Measurements from ENCODE around the gene MAPKAPK3. TPM values are rescaled to one million over a fixed set of nuclear protein-coding genes. Genes with fewer than 3 reads are reported as not detected.

Gene MAPKAPK3
- polyA plus RNA-seq, 1 donor: 29.5 TPM

DNA sequence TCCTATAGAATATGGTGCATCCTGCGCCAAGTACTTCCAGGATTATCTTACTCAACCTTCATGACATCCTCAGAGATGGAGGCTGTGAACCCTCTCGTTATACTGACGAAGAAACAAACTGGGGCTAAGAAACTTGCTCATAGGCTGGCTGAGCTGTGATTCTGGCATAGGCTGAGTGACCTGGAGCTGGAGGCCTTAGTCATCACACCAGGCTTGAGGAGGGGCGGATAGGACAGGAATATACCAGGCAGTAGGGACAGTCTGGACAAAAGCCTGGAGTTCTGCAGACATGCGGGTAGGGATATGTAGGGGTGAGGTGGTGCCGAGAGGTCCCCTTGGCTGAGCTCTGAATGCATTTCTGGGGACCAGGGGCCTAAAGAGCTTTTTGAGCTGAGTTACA lies 29.6 kb upstream of the MAPKAPK3 start:
- no peak for DNase-seq (ENCODE audit: low read depth)

DNA sequence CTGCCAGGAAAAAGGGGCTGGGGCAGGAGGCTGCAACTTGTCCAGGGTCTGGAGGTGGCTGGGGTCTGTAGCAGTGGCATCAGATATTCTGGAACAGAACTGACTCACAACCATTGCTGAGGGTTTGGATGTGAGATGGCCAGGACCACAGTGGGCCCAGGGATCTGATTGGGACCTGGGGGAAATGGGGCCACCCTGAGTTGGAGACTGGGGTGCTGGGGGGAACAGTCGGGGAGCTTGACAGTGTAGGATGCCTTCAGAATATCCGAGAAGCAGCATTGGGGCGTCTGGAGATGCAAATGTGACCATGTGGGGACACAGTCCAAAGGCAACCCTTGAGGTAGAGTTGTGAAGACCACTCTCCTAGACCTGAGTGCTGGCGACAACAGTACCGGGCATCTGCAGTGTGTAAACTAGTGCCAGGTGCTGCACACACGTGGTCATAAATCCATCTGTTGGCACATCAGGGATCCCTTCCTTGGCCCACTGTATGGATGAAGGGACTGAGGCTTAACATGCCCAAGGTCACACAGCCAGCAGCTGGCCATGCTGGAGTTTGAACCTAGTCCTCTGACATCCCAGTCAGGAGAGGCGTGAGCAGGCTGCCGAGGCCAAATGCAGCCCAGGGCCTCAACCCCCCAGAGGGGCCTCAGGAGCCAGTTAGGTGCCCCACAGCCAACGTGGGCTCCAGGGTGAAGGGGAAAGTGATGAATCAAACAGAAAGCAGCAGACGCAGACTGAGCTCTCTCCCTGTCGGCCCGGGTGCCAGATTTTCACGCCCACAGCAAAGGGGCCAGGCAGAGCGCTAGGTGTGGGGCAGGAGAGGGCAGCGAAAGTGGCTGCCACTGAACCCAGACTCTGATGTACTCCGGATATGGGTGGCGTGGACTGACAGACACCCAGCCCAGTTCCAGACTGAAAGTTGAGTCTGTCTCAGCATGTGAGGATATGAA lies 28.9 kb upstream of the MAPKAPK3 start:
- no peak for DNase-seq (ENCODE audit: low read depth)

DNA sequence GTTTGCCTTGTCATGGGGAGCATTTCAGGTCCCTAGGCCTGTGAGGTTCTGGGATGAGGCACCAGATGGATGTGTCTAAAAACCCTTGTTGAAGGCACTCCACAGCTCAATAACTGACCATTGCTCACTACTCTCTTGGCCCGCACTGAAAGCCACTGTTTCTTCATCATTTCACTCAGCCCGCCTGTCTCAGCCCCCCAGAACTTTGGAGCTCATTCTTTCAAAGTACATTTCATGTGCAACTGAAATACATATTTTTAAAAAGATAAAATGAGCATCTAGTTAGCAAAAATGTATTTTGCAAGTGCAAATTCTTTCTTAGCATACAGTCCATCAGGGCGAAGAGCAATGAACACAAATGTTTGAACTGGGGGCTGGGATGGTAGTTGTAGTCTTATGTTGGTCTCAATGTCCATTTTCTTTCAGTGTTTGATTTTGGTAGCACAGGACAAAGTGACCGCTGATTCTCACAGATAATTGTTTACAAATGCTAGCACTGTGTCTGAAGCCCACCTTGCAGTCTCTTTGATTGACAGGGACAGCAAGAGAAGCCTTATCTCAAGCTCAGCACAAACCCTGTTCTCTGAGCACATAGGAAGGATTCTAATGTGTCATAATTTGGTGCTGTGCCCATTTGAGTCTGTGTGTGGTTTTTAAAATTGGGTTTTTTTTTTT lies 28.1 kb upstream of the MAPKAPK3 start:
- DNase-seq (ENCODE audit: low read depth): no peak

DNA sequence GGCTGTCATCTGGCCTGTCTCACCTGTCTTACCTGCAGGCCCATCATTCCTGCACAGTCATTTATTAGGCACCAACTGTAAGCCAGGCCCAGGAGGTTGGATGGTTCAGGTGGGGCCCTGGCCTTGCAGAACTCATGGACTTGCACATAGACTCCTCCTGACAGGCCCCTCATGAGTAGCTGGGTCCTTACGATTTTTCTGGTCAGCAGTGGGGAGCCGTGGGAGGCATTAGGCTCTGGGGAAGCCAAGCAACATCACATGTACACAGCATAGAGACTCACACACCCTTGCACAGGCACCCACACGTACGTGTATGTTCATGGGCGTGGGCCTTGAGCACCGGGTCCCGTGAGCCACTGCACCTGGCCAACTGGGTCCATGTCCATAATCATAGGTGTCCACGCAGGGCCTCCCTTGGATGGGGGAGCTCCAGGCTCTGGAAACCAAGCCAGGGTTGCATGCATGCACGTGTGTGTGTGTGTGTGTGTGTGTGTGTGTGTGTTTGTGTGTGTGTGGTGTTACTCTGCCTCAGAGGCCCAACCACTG lies 25.7 kb upstream of the MAPKAPK3 start:
- no peak for DNase-seq (ENCODE audit: low read depth)

DNA sequence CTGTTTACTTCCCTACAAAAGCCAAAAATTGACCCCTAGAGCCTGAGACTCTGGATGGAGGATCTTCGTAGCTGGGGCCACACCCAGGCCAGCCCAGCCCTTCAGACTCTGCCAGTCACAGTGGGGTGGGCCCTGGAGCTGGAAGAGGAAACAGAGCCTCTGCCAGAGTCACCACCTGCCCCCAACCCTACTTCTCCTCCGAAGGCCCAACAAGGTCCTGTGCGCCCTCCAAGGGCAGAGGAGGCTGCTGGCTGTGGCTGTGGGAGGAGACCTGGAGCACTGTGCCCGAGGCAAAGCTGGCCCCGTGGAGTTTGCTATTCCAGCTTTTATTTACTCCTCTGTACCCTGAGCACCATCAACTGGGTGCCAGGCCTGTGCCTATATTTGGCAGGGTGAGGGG lies 24.4 kb upstream of the MAPKAPK3 start:
- no peak for DNase-seq (ENCODE audit: low read depth)

DNA sequence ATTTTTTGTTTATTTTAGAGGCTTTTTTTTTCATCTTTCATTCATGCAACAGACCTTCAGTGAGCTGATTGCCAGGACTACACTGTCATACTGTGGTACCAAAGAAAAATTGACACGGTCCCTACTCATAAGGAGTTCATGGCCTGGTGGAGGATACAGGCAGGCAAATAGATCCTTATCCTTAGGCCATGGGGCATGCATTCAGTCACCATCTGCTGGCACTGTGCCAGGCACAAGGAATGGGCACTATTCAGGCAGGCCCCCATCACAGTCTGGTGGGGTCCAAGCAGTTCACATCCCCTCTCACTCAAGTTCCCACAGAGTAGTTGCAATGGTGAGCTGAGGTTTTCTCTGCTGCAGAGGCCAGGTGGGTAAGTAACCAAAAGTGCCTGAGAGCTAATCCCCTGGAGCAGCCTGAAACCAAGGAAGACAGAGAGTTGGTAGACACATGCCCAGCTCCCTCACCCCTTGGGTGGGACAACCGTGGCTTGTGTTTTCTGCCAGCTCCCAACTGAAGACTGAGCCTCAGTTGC lies 22.6 kb upstream of the MAPKAPK3 start:
- no peak for DNase-seq (ENCODE audit: low read depth)

DNA sequence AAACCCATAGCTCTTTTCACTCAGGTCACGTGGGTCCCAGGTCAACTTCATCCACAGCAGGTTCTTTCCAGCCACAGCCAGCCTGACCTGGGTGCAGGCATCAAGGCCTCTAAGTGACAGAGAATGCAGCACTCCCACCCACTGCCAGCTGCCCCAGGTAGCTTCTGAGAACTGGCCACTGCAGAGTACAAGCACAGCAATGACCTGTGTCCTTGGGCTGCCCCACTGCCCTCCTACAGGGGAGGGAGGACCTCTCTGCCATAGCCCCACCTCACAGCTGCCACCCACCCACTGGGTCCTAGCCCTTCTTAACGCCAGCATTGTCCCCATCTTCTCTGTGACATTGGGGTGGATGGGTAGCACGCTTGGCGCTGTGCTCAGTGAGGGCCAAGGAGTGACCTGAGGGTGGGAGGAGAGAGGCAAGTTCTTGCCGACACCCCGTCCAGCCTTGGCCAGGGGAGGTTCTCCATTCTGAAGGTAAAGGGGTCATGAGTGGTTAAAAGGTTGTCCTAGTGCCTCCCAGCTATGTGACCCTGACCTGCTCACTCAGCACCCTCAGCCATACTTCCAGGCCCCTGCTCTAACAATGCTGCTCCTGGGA lies 17.7 kb upstream of the MAPKAPK3 start:
- no peak for DNase-seq (ENCODE audit: low read depth)

DNA sequence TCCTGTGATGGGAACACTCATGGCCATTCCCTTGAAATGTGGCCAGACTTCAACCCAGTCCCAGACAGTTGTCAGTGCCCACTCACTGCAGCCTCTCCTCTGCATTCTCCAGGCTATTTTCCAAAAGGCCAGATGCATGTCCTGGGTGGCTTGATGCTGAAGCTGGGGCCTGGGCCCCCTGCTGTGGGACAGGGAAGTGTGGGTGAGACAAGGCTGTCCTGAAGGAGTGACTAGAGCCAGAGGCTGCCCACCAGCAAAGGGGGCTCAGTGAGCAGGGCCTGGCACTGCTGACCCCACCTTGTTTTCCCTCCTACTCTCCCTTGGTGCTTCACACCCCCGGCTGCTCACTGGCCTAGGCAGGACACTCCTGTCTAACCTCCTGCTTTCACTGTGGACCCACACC lies 17.2 kb upstream of the MAPKAPK3 start:
- no peak for DNase-seq (ENCODE audit: low read depth)

- no peak for DNase-seq (ENCODE audit: low read depth)
Measured at GRCh38 chr3:50600141-50600753, 16.7 kb upstream of the MAPKAPK3 start.

DNA sequence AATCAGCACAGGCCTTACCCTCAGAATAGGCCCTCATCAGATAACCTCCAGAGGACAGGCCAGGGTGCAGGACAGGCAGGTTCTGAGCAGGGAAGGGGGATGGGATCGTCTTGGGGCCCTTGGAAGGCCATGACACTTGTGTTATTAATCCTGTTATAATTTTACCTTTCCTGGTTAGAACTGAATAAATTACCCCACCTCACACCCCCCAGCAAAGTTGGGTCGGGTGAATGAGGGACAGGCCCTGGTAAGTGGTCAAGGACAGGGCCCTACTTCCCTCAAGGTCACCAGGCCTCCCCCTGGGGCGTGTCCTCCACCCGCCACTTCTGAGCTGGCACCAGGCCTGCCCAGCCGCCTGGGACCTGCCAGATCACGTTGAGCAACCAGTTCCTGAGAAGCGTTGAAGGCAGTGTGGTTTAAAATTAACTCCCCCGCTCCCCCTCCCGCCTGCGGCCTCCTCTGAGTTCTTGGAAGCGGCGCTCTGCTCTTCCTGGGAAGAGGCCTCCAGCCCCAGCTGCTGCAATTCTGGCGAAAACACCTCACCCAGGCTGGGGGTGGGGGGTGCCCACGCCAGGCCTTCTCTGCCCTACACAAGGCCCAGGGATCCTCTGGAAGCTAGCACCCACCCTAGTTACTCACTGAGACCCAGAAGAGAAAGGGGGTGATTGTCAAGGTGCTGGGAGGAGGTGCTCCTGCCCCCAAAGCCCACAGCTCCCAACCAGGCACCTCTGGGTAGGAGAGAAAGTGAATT lies 15.9 kb upstream of the MAPKAPK3 start:
- DNase-seq (ENCODE audit: low read depth): peak; percentile 67

- DNase-seq (ENCODE audit: low read depth): no peak
Measured at GRCh38 chr3:50602595-50603191, 14.3 kb upstream of the MAPKAPK3 start.

DNA sequence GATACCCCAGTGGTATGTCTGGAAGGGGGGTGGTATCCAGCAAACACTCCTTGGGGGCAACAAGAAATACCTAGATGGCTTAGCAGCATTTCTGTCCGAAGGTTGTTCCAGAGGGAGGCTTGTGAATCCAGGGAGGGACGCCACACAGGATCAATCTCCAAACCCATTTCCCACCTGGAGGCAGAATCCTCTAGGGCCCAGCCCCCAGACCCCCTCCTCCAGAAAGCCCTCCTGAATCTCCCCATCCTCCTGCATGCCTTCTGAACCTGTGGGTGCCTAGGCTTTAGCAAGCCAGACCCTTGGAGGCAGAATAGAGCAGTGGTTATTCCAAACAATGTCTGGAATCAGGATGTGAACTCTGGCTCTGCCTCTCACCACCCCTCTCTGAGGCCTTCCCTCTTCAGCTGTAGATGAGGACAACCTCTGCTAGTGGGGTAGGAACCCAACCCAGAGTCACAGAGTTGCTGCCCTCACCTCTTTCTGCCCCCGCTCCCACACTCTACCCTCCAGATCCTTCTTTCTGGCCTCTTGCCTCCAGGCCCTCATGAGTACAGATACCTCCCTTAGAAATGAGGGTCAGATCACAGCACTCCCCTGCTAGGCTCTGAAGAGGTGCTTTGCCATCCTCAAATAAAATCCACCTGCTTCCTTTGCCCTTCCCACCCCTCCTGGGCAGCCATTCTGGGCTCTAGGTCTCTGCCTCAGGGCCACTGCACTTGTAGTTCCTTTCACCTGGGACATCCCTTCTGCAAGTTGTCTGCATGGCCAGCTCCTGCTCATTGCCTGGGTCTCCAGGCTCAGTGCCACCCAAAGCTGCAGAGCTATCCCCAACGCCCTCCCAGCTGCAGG lies 13.5 kb upstream of the MAPKAPK3 start:
- DNase-seq (ENCODE audit: low read depth): no peak

DNA sequence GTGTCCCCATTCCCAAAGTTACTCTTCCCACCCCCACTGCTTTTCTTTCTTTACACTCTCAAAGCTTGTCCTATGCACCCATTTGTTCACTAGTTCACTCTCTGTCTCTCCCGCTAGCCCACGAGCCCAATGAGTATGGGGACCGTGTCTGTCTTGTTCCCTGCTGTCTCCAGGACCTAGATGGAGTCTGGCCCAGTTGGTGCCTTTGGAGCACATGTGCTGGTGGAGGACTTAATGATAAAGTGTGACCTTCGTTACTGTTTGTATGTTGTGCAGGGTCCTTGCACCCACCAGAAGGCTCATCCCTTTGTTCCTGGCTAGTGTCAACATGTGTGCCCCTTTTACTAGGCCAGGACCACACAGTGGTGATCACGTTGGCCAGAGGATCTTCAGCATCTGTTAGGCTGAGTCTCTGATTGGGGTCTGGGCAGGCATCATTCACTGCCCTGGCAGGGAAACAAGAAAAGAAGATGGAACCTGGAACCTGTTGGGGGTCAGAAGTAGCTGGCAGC lies 12.8 kb upstream of the MAPKAPK3 start:
- DNase-seq (ENCODE audit: low read depth): no peak

- DNase-seq (ENCODE audit: low read depth): no peak
Measured at GRCh38 chr3:50604628-50605588, 12.0 kb upstream of the MAPKAPK3 start.

DNA sequence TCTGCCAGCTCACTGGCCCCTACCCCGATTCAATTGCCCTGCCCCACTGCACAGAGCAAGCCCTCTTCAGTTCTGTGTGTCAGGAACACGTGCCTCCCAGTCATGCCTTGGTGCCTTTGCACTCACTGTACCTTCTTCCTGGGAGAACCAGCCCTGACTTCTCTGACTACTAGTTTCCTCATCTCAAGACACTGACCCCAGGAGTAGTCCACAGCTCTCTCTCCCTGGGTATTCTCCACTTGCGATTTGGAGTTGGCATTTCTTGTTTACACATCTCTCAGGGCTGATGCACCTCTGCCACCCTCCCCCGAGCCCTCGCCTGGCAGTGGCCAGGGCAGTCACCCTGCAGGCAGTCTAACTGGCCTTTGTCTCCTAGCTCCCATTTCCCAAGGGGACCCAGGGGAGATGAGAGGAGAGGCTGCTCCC lies 11.0 kb upstream of the MAPKAPK3 start:
- DNase-seq (ENCODE audit: low read depth): no peak

DNA sequence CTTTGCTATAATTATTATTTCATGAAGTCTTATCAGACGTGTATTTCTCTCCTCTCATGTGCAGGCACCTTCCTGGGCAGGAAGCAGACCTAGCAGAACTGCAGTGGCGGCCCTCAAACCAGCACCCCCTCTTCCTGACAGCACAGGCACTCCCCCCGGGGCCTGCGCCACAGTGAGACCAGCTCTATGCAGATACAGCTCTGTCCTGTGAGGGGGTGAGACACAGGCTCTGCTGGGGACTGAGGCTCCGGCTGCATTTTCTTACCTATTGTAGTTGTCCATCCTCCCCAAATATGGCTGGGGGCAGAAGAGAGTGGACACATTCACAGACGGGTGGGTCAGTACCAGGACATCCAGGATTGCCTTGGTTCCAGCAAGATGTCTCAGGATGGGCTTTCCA lies 10.4 kb upstream of the MAPKAPK3 start:
- DNase-seq (ENCODE audit: low read depth): no peak

- no peak for DNase-seq (ENCODE audit: low read depth)
Measured at GRCh38 chr3:50607271-50608091, 9.5 kb upstream of the MAPKAPK3 start.
